Caco-2 (cell line): ENCODE data around the gene ATP13A2. TPM values are rescaled to one million over a fixed set of nuclear protein-coding genes. Genes with fewer than 3 reads are reported as not detected.

ENCODE experiments used
- BruUV-seq: library from RNA; stranded (reverse); fragments of 400-500 nt; replicated peaks from 2 replicates; lab custom pipeline; 2021; lab: Mats Ljungman, UMichigan
- CTCF ChIA-PET: fragments of 300-600 bp; sonication (Branson Sonifier 250); formaldehyde crosslinking; loops from one replicate; lab custom pipeline; 2022; ENCODE audit warnings: antibody characterized with exemption; lab: Charles Lee
- POLR2A ChIA-PET: fragments of 300-600 bp; sonication (Branson Sonifier 250); formaldehyde crosslinking; loops from one replicate; lab custom pipeline; 2022; ENCODE audit warnings: antibody characterized with exemption; lab: Charles Lee
- DNase-seq, 2 experiments: peaks; one replicate each; pipeline versions ENCODE4 v3.0.0 to v3.0.0-alpha.2; 2020 to 2022
- H3K27me3 ChIP-seq: replicated peaks from 2 replicates; pipeline ENCODE4 v1.6.0; 2011; ENCODE audit warnings: low read length; ENCODE audit not compliant: control insufficient read depth, insufficient read depth
- H3K36me3 ChIP-seq: 2 replicates; pipeline ENCODE4 v1.5.1; 2011; ENCODE audit warnings: low read length; ENCODE audit not compliant: control insufficient read depth, insufficient read depth
- H3K4me1 ChIP-seq: fragments of 250-450 bp; sonication (Bioruptor Pico); 2 replicates; pipeline ENCODE4 v1.5.1; 2020; ENCODE audit warnings: mild to moderate bottlenecking
- H3K4me3 ChIP-seq: 2 replicates; pipeline ENCODE4 v1.5.1; 2011; ENCODE audit warnings: low read depth, mild to moderate bottlenecking, control low read depth, low read length
- H3K9me3 ChIP-seq: fragments of 250-450 bp; sonication (Bioruptor Pico); 2 replicates; pipeline ENCODE4 v1.5.1; 2020; ENCODE audit warnings: mild to moderate bottlenecking, moderate library complexity
- H3K27ac Mint-ChIP-seq: one replicate; pipeline ENCODE4 v1.8.0; 2022; ENCODE audit warnings: mixed read lengths; ENCODE audit not compliant: unreplicated experiment
- H3K27me3 Mint-ChIP-seq: one replicate; pipeline ENCODE4 v1.8.0; 2022; ENCODE audit warnings: mixed read lengths; ENCODE audit not compliant: insufficient read depth, unreplicated experiment
- H3K36me3 Mint-ChIP-seq: one replicate; pipeline ENCODE4 v1.8.0; 2022; ENCODE audit warnings: mild to moderate bottlenecking, mixed read lengths; ENCODE audit not compliant: insufficient read depth, unreplicated experiment
- H3K4me1 Mint-ChIP-seq: one replicate; pipeline ENCODE4 v1.8.0; 2022; ENCODE audit warnings: low read depth, mixed read lengths; ENCODE audit not compliant: unreplicated experiment
- H3K4me3 Mint-ChIP-seq: one replicate; pipeline ENCODE4 v1.8.0; 2022; ENCODE audit warnings: mild to moderate bottlenecking, moderate library complexity, mixed read lengths; ENCODE audit not compliant: unreplicated experiment
- H3K9me3 Mint-ChIP-seq: one replicate; pipeline ENCODE4 v1.8.0; 2022; ENCODE audit warnings: mixed read lengths; ENCODE audit not compliant: unreplicated experiment
- CTCF ChIP-seq, 2 experiments: fragments of 200-600 bp in 1 of 2; IDR thresholded peaks; 1 replicate in 1 of 2; 2 replicates in 1 of 2; pipeline versions ENCODE4 v1.5.1 to v1.8.0; 2011 to 2022; ENCODE audit warnings: antibody characterized with exemption in 1 of 2, control low read depth in 1 of 2, inconsistent platforms in 1 of 2, low read depth in 1 of 2, low read length in 1 of 2, mild to moderate bottlenecking in 1 of 2, moderate library complexity in 1 of 2; ENCODE audit not compliant: insufficient read depth in 1 of 2, severe bottlenecking in 1 of 2, unreplicated experiment in 1 of 2
- intact Hi-C: fragments of 100-400 bp; cut with micrococcal nuclease; formaldehyde crosslinking; loops from one replicate; pipeline ENCODE4 v1.10.0; 2022; ENCODE audit not compliant: unreplicated experiment
- total RNA-seq: library from RNA; stranded (reverse); gene quantifications from 2 replicates; pipeline ENCODE4 v1.2.3, GENCODE V29; 2022

Gene ATP13A2
- total RNA-seq, 1 experiment from 2014 or later: 58.4 TPM

GRCh38 chr1:16973215-16973614 lies 38.5 kb downstream of the ATP13A2 start:
- TF ChIP-seq CTCF (IDR thresholded peaks at IDR 0.05; ENCODE audit: insufficient read depth in 1 of 2, low read depth in 1 of 2, low read length in 1 of 2, severe bottlenecking in 1 of 2, unreplicated experiment in 1 of 2): no peak
- Histone ChIP-seq H3K9me3 (no peaks in the 10 kb centered on the region), H3K36me3 (no peaks in the 10 kb centered on the region), H3K4me1 (no peaks in the 10 kb centered on the region), H3K4me3 (no peak overlapping the region), H3K27me3 (no peaks in the 10 kb centered on the region)
- no peaks in the 10 kb centered on the region for H3K36me3 Mint-ChIP-seq
- no peaks in the 10 kb centered on the region for H3K9me3 Mint-ChIP-seq
- H3K27ac Mint-ChIP-seq: no peak overlapping the region
- DNase-seq: no peak
- intact Hi-C loops: no loop called here
- ChIA-PET CTCF (no interaction called here), POLR2A (no interaction called here)
- H3K4me1 Mint-ChIP-seq: no peaks in the 10 kb centered on the region
- H3K4me3 Mint-ChIP-seq: no peak overlapping the region
- BruUV-seq: no TSS peak
- H3K27me3 Mint-ChIP-seq: no peaks in the 10 kb centered on the region

GRCh38 chr1:16972189-16972895 lies 39.4 kb downstream of the ATP13A2 start:
- no peaks in the 10 kb centered on the region for H3K27me3 ChIP-seq
- no peak overlapping the region for H3K4me3 Mint-ChIP-seq
- no TSS peak for BruUV-seq
- no peaks in the 10 kb centered on the region for H3K4me1 ChIP-seq
- no peaks in the 10 kb centered on the region for H3K9me3 ChIP-seq
- H3K36me3 ChIP-seq: no peaks in the 10 kb centered on the region
- H3K27me3 Mint-ChIP-seq: no peaks in the 10 kb centered on the region
- no peak for TF ChIP-seq CTCF (IDR thresholded peaks at IDR 0.05; ENCODE audit: insufficient read depth in 1 of 2, low read depth in 1 of 2, low read length in 1 of 2, severe bottlenecking in 1 of 2, unreplicated experiment in 1 of 2)
- H3K27ac Mint-ChIP-seq: no peak overlapping the region
- H3K4me3 ChIP-seq: no peak overlapping the region
- H3K4me1 Mint-ChIP-seq: no peaks in the 10 kb centered on the region
- POLR2A ChIA-PET: no interaction called here
- H3K36me3 Mint-ChIP-seq: no peaks in the 10 kb centered on the region
- no peak for DNase-seq
- no peaks in the 10 kb centered on the region for H3K9me3 Mint-ChIP-seq
- intact Hi-C loops: no loop called here
- CTCF ChIA-PET: no interaction called here

- no peak for TF ChIP-seq CTCF (IDR thresholded peaks at IDR 0.05; ENCODE audit: insufficient read depth in 1 of 2, low read depth in 1 of 2, low read length in 1 of 2, severe bottlenecking in 1 of 2, unreplicated experiment in 1 of 2)
- no TSS peak for BruUV-seq
- H3K27me3 Mint-ChIP-seq: no peaks in the 10 kb centered on the region
These were observed 40.2 kb downstream of the ATP13A2 start for GRCh38 chr1:16971341-16972188.

More at GRCh38 chr1:16971341-16972188, 40.2 kb downstream of the ATP13A2 start:
- Histone ChIP-seq H3K9me3 (no peaks in the 10 kb centered on the region), H3K4me1 (no peaks in the 10 kb centered on the region), H3K27me3 (no peaks in the 10 kb centered on the region), H3K4me3 (no peak overlapping the region), H3K36me3 (no peaks in the 10 kb centered on the region)
- DNase-seq: no peak
- H3K9me3 Mint-ChIP-seq: no peaks in the 10 kb centered on the region
- H3K27ac Mint-ChIP-seq: no peak overlapping the region
- H3K4me1 Mint-ChIP-seq: no peaks in the 10 kb centered on the region
- ChIA-PET POLR2A (no interaction called here), CTCF (no interaction called here)
- no peaks in the 10 kb centered on the region for H3K36me3 Mint-ChIP-seq
- no peak overlapping the region for H3K4me3 Mint-ChIP-seq
- intact Hi-C loops: no loop called here
